LoVo (cell line): ENCODE data around the gene LNP1.
"Not testable (repeated sequence)": the region's sequence is repeated elsewhere in the genome, so short reads cannot be mapped to it uniquely, and the experiment has no call there.

Experiments used
- DNase-seq: peaks from one replicate; pipeline ENCODE4 v3.0.0-alpha.2; 2016; ENCODE audit warnings: low spot score

LNP1 gene, protein sequence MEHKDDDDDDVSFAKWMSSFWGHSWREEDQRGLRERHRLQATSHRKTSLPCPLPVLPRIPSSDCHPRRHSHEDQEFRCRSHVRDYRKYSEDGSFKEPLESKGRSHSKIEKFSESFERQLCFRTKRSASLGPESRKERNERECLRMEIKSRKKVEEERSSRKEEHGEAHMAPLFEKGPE

DNA sequence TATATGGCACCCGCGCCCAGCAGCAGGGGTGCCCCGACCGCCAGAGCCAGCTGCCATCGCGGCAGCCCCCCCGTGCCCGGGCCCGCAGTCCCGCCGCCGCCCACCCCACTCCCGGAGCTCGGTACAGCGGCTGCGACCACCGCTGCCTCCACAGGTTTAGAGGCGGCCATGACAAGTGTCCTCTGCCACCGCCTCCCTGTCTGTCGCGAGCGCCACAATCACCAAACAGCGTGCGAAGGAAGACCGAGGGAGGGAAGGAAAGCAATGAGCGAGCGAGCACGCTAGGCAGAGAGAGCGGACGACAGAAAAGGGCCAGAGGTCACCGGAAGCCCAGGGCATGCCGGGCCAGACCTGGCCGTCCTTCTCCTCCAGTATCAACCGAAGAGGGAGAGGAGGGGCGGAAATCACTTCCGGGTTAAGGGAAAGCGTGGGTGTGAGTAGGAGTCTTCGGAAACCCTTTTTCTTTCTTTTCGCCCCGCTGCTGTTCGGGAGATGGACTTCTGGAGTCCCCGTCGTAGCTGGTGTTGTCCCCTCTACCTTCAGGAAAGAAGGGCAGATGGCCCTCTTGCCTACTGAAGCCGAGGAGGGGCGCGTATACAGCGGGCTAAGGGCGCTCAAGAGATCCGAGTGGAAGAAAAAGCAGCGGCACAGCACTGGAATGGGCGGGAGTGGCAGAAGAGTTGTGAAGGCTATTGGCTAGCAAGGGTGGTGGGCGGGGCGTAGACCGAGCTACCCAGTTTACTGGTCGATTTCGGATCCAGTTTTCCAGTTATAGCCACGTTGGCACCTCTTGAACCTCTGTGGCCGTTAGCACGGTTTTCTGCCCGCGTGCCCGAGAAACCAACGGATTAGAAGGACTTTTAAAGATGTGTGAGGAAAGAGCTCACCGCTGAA is at the start of gene LNP1, which contains the start of gene TOMM70:
Gene LNP1, plus strand, starts transcription at position 760 of the 894 bp plus-strand sequence. CDS start 28,191 bp downstream, outside the sequence.
Gene TOMM70, minus strand, starts transcription at position 310 of the 894 bp plus-strand sequence. Its CDS starts 140 bp downstream, at position 170.
- DNase-seq = peak; percentile 93

DNA sequence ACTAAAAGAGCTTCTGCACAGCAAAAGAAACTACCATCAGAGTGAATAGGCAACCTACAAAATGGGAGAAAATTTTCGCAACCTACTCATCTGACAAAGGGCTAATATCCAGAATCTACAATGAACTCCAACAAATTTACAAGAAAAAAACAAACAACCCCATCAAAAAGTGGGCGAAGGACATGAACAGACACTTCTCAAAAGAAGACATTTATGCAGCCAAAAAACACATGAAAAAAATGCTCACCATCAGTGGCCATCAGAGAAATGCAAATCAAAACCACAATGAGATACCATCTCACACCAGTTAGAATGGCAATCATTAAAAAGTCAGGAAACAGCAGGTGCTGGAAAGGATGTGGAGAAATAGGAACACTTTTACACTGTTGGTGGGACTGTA is 49.6 kb upstream of the LNP1 start:
- not testable (repeated sequence) for DNase-seq

DNA sequence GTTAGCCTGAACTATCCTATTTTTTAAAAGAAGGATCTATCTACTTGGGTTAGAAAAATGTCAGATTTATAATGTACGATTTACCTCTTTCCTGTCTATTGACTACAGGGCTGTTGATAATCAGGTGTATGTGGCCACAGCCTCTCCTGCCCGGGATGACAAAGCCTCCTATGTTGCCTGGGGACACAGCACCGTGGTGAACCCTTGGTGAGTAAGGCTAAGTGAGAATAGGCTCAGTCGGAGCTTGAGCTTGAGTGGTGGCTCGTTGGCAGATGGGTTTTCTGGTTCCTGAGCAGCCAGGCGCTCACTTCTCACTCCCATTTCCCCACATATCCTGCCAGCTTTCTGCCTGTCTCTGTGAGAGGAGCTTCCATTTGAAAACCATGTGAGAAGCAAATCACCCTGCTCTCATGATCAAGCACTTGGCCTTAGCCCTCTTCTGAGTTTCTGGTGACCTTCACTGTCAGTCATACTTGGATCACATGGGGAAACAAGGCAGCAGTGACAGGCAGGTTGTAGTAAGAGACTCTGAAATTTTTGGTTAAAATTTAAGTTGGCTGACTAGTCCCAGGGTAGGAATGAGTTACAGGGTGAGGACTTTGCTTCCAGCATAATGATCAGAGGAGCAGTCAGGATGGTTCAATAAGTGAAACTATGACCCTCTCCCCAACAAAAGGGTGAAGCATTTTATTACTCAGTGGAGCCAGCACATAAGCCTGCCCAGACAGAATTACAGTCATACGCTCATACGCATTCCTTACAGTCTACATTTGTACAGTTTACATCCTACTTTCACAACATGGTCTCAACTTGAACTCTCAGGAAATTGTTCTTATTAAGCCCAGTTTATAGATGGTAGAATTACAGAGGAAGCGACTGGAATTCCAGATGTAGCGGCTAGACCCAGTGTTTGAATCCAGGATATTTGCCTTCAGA is 48.8 kb upstream of the LNP1 start:
- DNase-seq = no peak

DNA sequence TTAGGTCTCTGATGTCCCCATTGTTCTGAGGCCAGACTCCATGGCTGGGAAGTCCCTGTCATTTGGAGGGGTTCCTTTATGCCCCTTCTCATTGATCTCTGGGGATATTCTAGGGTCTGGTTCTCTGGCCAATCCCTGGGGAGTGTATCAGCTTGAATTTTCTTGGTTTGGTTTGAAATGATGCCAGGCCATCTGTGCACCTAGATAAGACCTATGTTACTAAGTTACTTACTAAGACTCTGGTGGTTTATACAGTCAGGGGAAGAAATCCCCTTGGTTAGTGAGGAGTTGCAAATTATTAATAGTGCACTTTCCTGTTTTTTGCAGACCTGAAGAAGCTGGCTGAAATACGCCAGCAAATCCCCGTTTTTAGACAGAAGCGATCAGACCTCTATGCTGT is 46.5 kb upstream of the LNP1 start:
- DNase-seq = no peak

DNA sequence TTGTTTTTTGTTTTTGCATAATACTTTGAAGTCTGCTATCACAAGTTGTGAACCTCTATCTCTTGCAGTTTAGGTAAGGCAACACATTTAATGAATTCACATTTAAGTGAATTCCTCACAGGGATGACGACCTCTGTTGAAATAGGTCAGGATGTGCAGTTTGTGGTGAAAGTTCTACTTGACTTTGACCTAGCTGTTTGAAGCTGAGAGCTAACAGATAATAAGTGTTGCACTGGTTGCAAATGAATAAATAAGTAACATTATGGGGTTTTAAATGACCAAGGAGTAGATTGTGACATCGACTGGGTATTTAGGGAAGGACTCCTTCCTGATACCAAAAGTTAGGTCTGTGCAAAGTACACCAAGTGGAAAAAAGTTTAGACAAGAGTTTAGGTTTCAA is 42.9 kb upstream of the LNP1 start:
- no peak for DNase-seq

DNA sequence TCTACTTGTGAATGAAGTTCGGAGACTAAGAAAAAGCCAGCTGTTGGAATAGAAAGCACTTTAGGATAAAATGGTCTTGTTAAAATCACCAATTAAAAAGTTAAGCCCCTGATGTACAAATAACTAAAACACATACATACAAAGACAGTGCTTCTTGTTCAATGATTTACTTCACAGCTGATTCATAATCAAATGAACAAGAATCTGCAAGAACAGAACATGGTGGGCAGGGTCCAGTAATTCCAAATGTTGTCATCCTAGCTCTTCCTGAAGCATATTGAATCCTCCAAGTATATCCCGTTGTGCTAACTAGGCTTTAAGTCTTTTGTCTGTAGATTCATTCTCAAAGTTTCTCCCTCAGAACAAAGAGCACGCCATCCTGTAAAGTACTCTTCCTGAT is 42.3 kb upstream of the LNP1 start:
- DNase-seq = no peak

DNA sequence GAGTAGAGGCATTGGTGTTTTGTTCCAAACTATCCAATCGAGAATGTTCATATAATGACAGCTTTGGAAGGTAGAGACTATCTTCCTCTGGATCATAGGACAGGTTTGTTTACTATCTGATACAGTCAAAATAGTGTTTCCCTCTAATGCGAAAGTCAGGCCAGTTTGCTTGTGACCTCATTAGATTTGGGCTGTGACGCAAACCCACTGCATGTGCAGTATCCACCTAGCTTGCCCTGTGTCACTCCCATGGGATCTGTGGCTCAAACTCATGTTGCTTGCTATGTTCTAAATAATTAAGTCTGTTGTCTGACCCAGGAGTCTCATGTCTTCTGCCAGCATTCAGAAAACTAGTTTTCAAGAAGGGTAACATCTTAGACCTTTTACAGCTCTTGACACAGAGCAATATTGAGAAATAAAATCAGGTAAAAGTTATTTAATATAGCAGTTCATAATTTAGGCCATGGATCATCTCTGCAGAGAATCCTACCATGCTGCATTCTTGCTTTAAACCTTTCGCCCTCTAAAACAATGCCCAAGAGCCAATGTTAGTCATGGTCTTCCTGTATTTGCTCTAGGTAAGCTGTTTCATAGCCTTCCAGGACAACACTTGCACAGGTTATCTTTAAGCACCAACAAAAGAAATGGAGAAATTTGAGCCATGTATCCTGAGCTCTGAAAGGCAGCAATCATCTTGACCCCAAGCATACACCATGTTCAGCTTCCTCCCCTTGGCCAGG is 40.4 kb upstream of the LNP1 start:
- DNase-seq = no peak

DNA sequence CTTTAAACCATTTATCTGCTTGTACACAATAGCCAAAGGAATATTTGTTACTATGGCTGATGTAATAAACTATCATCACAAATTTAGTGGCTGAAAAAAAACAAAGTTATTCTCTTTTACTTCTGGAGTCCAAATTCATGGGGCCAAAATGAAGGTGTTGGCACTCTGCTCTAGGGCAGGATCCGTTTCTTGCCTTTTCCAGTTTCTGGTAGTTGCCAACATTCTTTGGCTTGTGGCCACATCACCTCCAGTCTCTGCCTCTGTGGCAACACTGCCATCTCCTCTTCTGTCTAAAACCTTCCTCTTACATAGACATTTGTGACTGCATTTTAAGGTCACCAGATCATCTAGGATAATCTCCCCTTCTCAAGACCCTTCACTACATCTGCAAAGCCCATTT is 39.4 kb upstream of the LNP1 start:
- no peak for DNase-seq

DNA sequence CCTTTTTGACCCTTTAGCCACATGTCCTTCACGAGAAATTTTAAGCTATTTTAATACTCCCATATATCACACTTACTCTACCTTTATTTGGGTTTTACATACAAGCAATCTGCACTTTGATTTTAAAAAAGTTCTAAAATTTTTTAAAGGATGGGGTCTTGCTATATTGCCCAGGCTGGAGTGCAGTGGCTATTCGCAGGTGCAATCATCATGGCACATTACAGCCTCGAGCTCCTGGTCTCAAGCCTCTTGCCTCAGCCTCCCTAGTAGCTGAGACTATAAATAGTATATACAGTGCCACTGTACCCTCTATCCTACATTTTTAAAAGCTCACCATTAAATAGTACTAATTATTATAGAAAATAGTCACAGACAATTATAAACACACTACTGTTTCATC is 36.9 kb upstream of the LNP1 start:
- no peak for DNase-seq

DNA sequence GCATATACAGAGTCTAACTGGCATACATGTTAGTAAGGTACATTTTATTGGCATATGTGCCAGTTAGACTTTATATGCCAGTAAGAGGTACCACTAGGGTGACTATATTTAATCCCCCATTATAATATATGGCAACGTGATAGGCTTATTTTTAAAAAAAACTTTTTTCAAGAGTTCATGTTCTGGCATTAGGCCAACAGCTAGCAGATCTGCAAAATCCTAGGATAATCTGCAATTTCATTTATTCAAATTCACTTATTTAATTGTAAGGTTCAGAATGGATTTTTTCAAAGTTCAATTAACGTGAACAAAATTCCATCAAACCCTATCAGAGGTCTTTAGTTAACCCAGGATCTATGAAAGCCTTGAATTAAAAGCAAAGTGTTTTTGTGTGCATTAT is 34.9 kb upstream of the LNP1 start:
- no peak for DNase-seq

DNA sequence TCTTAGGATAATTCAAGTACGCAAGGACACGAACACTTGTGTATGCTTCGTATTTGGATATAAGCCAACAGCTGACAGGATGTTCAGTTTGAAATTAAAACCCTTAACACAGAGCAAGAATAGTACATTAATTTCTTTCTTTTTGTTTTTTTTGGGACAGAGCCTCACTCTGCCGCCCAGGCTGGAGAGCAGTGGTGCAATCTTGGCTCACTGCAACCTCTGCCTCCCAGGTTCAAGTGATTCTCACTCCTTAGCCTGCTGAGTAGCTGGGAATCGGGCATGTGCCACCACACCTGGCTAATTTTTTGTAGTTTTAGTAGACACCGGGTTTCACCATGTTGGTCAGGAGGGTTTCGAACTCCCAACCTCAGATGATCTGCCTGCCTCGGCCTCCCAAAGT is 32.9 kb upstream of the LNP1 start:
- DNase-seq = no peak

DNA sequence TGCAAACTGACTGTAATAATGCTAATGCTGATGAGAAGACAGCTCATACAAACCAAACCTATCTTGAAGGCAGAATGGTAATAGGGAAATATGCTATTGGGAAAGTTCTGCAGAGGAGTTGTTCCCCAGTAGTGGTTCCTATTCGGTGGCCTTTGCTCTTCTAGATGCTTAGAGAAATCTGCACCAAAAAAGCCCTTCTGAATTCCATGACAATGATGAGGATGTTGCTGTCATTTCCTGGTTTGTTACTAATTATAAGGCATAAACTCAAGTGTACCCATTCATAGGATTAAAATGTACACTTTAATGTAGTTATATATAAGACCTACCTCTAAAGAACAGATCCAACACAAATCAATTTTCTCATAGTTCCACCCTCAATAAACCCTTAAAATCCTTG is 30.6 kb upstream of the LNP1 start:
- no peak for DNase-seq

DNA sequence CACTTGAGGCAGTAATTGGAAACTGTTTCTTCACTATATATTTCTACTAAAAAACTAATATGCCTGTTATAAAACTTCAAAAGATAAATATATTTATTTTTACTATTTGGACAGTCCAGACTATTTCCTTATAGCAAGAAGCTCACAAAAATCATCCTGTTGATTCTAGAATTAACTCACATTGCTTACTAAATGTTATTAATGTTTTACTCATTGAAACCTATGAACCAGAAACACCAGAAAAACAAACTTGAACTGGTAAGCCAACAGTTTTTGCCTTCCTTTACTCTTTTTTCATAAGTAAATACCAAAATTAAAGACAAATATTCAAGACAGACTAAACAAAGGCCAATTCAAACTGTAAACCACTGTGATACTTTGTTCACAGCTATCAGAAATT is 26.8 kb upstream of the LNP1 start:
- DNase-seq = no peak

DNA sequence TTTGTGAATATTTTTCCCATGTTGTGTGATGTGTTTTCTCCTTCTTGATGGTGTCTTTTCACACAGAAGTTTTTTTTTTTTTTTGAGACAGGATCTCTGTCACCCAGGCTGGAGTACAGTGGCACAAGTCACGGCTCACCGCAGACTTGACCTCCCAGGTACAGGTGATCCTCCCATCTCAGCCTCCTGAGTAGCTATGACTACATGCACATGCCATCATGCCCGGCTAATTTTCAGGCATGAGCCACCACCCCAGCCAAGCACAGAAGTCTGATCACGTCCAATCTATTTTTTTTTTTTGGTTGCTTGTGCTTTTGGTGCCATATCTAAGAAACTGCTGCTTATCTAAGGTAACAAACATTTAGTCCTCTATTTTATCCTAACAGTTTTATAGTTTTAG is 25.0 kb upstream of the LNP1 start:
- DNase-seq = no peak

DNA sequence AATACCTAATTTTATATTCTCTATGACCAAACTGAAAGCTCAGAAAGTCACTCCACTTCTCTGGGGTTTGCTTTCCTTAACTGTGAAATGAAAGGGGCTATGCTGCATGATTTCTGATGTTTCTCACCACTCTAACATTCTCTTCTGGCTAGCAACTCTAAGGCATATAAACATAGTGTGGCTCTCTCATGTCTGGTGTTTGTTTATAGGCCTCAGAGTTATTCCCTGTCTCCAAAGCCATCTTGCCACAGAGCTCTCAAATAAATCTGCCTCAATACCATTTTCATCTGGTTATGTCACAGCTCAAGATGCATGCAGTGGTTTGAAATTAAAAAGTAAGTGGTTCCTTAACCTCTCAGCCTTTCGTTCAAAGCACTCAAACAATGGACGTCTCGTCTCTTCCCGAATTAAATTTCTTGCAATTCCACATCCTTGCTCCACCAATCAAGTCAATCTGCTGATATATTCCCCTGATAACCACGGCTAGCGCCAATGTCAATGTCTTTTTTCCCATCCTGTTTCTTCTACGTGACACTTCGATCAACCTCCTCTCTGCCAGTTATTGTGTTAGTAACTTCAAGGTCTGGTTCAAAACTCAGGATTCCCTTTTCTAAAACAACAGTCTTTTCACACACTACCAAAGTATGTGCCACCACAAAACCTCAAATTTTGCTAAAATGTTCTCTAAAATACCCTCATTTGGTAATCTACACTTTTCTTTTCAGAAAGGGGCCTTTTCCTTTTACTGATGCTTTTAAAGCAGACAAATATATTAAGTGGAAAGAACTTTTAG is 16.4 kb upstream of the LNP1 start:
- no peak for DNase-seq

DNA sequence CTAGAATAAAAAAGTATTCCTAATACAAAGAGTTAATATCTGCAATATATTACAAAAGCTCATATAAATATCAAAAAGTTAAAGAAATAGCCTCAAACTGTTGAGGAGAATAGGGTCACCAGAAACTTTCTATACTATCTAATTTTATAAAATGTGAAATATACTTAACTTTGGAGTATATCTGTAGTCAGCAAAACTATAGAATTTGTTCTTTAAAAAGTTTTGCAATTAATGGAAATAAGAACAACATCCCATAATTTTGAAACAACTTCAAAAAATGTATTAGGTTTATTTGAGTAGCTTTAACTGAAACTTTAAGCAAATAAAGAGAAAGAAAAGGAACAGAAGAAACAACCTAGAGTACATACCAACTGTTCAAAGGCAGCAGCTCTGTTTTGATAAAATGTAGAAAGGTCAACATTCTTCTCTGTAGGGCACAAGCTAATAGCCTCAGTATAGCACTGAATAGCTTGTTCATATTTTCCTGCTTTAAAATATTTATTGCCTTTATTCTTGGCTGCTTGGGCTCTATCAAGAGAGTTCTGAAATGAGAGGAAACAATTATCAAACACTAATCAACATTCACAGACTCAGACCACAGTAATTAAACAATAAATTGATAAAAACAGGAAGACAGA is 14.8 kb upstream of the LNP1 start:
- no peak for DNase-seq

DNA sequence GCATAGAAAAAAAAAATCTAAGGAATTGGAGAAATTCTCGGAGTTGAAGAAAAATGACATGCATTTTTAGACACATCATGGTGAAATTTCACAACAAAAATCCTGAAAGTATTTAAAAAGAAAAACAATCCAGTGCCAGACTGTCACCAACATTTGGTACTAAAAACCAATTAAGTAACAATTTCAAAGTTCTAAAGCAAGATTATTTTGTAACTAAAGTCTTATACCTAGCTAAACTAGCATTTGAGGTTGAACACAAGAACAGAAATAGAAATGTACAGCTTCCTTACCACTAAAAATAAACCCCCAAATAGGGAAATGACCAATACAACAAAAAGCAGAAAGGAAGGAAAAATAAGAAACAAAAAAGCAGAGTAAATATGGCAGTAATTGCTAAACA is 12.3 kb upstream of the LNP1 start:
- no peak for DNase-seq

DNA sequence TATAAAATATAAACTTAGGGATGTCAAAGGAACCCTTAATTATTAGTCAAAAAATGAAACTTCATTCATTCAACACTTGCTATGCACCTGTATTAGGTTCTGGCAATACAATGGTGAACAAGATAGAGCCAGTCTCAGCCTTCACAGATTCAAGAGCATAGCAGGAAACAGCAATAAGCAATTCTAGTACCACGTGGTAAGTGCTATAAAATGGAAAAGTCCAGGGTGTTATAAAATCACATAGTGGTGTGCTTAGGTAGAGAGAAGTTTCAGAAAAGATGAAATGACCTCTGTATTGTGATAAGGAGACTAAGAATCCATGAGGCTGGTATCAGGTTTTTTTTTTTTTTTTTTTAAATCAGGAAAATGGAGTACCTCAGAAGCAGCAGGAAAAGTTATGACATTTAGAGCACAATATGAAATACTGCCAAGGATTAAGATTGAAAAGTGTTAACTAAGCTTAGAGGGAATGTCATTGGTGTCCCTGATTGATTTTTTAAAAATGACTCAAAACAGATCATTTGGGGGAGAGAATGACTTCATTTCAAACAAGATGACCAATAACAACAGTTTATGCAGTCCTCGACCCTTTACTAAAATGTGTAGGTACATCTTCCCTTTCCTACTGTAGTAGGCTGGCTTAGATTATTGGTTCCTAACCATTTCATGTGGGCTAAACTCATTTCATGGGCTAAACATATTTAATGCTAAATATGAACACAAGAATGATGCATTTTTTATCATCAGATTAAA is 5.5 kb upstream of the LNP1 start:
- no peak for DNase-seq

DNA sequence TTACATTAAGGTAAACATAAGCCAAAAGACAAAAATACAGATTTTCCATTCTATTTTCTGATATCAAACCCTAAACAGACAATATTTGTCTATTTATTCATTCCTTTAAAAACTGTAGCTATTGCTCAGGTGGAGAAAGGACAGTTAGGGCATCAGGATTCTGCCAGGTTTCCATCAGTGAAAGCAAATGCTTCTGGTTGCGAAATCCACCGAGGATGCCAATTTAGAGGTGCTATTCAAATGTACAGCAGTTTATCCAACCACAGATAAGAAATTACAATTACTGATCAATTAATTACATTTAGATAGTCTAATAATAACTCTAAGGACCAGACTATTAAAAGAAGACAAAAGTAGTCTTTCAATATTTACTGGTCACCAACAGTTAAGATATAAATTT is 4.4 kb upstream of the LNP1 start:
- DNase-seq = no peak
